ENCODE results near the gene DLL3.

DLL3 gene

DNA sequence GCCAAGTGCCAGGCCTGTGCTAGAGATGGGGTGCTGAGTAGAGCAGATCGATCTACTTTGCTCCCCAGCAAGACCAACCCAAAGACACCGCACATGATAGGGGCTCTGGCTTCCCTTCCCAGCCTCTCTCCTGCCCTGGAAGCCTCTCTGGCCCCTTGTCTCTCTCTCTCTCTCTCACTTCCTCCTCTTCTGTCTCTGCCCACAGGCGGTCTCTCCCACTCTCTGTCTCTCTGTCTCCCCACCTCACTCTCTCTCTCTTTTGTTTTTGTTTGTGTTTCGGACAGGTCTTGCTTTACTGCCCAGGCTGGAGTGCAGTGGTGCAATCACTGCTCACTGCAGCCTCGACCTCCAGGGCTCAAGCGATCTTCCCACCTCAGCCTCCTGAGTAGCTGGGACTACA lies 17.5 kb downstream of the DLL3 start:
- H3K4me3 ChIP-seq (ENCODE audit: low read length) = no peak overlapping the region
- no peak for TF ChIP-seq ZNF274 (IDR thresholded peaks at IDR 0.05; ENCODE audit: low read depth, low read length)

DNA sequence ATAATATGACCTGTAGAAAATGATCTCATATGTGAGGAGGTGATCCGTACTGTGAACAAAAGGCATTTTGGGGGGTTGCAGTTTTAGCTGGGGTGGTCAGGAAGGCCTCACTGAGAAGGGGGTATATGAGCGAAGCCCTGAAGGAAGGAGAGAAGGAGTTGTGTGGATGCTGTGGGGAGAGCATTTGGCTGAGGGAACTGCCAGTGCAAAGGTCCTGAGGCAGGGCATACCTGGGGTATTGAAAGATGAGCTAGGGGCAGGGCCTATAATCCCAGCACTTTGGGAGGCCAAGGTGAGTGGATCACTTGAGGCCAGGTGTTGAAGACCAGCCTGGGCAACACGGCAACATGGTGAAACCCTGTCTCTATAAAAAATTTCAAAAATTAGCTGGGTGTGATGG lies 18.7 kb downstream of the DLL3 start:
- no peak for TF ChIP-seq ZNF274 (IDR thresholded peaks at IDR 0.05; ENCODE audit: low read depth, low read length)
- H3K4me3 ChIP-seq (ENCODE audit: low read length) = no peak overlapping the region

DNA sequence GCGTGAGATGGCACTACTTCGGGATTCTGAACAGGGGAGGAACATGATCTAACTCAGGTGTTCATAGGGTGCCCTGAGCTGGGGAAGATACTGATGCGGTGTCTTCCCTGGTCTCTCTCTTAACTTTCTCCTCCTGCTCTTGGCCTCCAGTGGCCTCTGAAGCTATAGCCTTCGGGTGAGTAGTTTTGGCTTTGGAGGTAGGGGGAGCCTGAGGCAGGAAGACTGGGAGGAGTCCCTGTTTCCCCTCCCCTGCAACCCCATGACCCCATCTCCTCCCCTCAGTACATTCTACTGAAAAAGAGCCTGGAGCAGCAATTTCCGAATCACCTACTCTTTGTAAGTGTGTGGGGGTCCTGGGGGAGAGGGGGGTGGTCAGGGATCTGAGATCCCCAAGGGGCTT lies 19.7 kb downstream of the DLL3 start:
- no peak for TF ChIP-seq ZNF274 (IDR thresholded peaks at IDR 0.05; ENCODE audit: low read depth, low read length)
- no peak overlapping the region for H3K4me3 ChIP-seq (ENCODE audit: low read length)

DNA sequence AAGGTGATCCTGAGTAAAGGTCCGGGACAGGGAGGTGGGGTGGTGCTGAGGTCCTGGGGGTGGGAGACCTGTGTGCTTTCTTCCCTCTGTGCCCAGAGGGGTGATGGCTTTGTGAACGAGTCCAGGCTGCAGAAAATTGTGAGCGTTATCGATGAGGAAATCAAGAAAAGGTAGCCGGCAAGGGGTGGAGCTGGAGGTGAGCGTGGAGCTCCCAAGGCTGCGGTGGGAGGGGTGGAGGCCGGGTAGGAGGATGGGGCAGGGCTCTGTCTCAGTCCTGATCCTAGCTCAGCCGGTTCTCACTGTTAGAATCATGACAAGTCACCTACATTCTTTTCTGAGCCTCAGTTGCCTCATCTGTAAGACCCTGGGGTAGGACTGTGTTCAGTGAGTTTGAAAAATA lies 20.2 kb downstream of the DLL3 start:
- no peak overlapping the region for H3K4me3 ChIP-seq (ENCODE audit: low read length)
- no peak for TF ChIP-seq ZNF274 (IDR thresholded peaks at IDR 0.05; ENCODE audit: low read depth, low read length)

DNA sequence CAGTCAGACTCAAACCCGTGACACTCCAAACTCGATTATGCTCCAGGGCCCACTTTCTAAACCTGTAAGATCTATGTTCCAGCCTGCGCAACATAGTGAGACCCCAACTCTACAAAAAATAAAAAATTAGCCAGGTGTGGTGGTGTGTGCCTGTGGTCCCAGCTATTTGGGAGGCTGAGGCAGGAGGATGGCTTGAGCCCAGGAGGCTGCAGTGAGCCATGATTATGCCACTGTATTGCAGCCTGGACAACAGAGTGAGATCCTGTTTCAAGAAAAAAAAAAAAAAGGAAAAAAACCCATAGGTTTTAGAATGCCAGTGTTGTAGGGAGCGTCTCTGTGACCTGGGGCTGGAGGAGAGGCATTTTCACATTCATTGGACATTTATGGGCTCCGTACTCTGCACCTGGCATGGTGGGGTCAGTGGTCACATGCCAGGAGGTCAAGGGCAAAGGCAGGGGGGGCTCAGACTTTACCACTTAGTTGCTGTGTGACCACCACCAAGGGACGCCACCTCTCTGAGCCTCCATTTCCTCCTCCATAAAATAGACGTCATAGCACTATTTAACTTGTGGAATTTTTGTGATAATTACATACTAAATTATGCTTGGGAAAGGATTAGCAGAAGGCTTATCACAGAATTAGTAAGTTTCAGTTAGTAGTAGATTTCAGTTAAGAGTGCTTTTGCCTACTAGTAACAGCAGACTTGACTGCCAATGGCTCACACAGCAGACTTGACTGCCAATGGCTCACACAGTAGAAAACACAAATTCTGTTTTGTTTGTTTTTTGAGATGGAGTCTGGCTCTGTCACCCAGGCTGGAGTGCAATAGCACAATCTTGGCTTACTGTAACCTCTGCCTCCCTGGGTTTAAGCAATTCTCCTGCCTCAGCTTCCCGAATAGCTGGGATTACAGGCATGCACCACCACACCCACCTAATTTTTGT lies 22.1 kb downstream of the DLL3 start:
- no peak overlapping the region for H3K4me3 ChIP-seq (ENCODE audit: low read length)
- TF ChIP-seq ZNF274 (IDR thresholded peaks at IDR 0.05; ENCODE audit: low read depth, low read length) = no peak

DNA sequence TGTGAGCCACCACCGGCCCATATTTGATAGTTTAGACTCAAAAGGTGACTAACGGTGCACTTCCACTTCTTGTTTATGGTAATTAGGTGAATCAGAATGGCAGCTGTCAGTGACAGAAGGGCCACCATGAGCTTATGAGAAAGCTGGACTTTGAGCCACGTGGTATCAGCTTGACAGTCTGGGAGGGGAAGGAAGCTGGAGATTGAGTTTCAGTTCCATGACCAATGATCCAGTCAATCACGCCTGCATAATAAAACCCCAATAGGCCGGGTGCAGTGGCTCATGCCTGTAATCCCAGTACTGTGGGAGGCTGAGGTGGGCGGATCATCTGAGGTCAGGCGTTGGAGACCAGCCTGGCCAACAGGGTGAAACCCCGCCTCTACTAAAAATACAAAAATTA lies 25.7 kb downstream of the DLL3 start:
- no peak for TF ChIP-seq ZNF274 (IDR thresholded peaks at IDR 0.05; ENCODE audit: low read depth, low read length)

DNA sequence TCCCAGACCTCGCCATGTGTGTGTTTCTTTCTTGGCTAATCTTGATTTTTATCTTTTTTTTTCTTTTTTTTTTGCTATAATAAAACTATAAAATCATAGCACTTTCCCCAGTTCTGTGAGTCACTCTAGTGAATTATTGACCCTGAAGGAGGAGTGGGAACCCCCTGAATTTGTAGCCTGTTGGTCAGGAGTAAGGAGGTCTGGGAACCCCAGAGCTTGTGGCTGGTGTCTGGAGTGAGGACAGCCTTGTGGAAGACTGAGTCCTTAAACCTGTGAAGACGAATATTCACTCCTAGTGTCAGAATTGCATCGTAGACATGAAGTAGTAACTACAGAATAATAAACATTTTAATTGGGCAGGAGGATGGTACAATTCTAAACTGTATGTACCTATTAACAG lies 26.5 kb downstream of the DLL3 start:
- H3K4me3 ChIP-seq (ENCODE audit: low read length) = no peak overlapping the region
- TF ChIP-seq ZNF274 (IDR thresholded peaks at IDR 0.05; ENCODE audit: low read depth, low read length) = no peak

More for the DNA sequence above, 25.7 kb downstream of the DLL3 start:
- H3K4me3 ChIP-seq (ENCODE audit: low read length) = no peak overlapping the region

DNA sequence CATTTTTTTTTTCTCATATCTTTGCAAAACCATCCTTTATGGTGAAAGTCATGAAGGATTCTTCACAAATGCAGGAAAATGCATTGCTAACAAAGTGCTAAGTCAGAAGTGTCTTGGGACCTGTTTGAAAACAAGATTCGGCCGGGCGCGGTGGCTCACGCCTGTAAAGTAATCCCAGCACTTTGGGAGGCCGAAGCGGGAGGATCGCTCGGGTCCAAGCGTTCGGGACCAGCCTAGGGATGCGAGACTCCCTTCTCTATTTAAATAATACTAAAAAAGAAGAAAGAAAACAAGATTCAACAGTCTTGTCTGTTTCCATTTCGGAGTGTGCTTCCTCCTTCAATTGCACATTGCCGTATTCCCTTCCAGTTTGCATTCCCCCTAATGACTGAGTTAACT lies 33.1 kb downstream of the DLL3 start:
- H3K4me3 ChIP-seq (ENCODE audit: low read length) = peak overlapping the region; percentile 87

DNA sequence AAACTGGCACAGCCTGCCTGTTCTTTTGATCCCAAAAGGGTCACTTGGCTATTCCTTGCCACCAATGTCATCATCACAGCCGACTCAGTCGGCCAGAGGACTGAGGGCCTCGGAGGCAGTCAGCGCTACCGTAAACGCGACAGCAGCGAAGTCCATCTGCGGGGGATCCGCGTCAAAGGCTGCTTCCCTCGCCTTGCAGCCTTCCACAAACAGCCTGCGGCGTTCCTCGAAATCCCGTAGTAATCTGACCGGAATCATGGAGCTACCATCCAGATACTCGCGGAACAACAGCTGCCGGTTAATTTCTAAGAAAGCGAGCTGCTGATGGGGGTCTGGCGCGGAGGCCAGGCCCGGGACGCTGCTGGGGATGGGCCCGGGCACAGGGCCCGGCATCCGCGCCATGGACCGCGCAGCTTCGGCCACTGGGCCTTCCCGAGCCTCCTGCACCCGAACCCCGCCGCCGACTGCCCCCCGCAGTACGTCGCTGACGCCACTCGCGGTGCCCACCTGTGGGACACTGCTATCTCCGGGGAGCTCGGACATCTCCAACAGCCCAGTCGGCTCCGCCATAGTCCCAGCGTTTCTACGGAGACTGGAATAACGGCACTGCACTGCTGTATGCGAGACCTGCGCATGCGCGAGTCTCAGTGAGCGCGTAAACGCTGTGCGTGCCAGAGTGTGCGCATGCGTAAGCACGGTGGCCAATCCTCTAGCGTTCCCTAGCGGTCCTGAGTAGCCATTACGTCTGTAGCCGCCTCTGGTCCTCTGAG lies 33.7 kb downstream of the DLL3 start, which contains the start of gene EID2B:
Gene EID2B (minus strand): TSS at position 620 of the 770 bp plus-strand sequence. CDS start 50 bp downstream, at position 570.
- no peak for TF ChIP-seq ZNF274 (IDR thresholded peaks at IDR 0.05; ENCODE audit: low read depth, low read length)
- H3K4me3 ChIP-seq (ENCODE audit: low read length) = peak within 1 kb of the TSS; percentile 87

More for the DNA sequence above, 33.1 kb downstream of the DLL3 start:
- no peak for TF ChIP-seq ZNF274 (IDR thresholded peaks at IDR 0.05; ENCODE audit: low read depth, low read length)

DNA sequence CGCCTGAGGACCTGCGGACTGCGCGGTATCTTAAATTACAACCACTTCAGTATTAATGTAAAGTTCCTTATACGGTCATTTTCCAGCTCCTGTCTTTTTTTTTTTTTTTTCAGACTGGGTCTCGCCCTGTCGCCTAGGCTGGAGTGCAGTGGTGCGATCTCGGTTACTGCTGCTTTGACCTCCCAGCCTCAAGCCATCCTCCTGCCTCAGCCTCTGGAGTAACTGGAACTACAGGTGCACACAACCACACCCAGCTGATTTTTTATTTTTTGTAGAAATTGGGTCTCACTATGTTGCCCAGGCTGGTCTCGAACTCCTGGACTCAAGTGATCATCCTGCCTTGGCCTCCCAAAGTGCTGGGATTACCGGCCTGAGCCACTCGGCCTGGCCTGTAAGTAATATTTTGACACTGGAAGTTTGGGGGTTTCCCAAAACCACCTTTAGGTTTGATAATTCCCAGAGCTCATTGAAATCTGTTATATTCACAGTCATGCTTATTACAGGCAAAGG lies 34.3 kb downstream of the DLL3 start:
- TF ChIP-seq ZNF274 (IDR thresholded peaks at IDR 0.05; ENCODE audit: low read depth, low read length) = no peak
- no peak overlapping the region for H3K4me3 ChIP-seq (ENCODE audit: low read length)

DNA sequence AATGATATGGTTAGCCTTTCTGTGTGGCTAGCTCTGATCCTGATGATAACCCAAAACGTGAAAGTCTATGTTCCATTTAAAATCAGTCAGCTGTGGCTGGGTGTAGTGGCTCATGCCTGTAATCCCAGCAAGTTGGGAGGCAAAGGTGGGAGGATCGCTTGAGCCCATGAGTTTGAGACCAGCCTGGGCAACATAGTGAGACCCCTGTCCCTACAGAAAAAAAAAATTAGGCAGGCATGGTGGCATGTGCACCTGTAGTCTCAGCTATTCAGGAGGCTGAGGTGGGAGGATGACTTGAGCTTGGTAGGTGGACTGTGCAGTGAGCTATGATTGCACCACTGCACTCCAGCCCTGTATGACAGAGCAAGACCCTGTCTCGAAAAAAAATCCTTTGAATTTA lies 35.0 kb downstream of the DLL3 start:
- no peak overlapping the region for H3K4me3 ChIP-seq (ENCODE audit: low read length)
- TF ChIP-seq ZNF274 (IDR thresholded peaks at IDR 0.05; ENCODE audit: low read depth, low read length) = no peak

DNA sequence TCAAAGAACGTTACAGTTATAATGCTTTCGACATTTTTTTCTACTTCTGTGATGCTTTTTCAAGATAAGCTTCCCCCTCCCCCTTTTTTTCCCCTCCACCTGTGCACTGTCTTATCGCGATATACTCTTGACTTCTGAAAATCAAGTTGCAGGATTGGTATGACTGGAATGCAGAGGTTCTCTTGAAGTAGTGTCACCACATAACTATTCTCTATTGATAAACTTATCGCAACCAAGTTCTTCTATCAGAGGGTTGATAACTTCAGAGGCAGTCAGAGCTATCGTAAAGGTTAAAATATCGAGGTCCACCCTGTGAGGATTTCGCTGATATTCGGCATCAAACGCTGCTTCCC lies 40.4 kb downstream of the DLL3 start:
- no peak for TF ChIP-seq ZNF274 (IDR thresholded peaks at IDR 0.05; ENCODE audit: low read depth, low read length)
- H3K4me3 ChIP-seq (ENCODE audit: low read length) = peak overlapping the region; percentile 92

DNA sequence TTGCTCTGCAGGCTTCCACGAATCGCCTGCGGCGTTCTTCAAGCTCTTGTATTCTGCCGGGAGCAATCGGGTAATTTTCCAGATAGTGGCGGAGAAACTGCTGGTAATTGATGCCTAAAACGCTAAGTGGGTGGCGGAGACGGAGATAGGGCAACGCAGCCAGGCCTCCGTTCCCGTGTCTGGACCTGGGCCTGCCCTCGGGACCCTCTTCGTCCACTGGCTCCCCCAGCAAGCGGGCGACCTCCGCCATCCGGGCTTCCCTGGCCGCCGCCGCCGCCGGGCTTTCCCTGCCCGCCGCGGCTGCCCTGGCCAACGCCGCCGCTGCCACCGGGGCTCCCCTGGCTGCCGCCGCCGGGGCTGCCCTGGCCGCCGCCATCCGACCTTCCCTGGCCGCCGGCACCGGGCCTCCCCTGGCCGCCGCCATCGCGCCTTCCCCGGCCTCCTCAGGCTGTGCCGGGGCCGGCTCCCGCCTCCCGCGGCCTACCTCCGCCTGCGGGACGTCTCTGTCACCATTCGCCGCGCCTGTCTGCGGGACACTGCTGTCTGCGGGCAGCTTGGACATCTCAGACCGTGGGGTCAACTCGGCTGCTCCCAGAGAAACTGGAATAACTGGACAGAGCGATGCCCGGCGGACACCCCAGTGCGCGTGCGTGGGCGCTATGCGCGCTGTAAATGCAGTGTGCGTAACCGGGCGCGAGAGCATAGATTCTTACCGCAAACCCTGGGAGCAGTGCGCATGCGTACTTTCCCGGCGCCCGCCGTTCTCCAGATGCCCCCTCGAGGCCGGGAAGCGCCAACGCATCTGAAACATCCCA lies 41.0 kb downstream of the DLL3 start, which contains the start of gene EID2:
Gene EID2 (minus strand): TSS at position 644 of the 815 bp plus-strand sequence. CDS start 82 bp downstream, at position 562.
- H3K4me3 ChIP-seq (ENCODE audit: low read length) = peak within 1 kb of the TSS; percentile 92
- no peak for TF ChIP-seq ZNF274 (IDR thresholded peaks at IDR 0.05; ENCODE audit: low read depth, low read length)

DNA sequence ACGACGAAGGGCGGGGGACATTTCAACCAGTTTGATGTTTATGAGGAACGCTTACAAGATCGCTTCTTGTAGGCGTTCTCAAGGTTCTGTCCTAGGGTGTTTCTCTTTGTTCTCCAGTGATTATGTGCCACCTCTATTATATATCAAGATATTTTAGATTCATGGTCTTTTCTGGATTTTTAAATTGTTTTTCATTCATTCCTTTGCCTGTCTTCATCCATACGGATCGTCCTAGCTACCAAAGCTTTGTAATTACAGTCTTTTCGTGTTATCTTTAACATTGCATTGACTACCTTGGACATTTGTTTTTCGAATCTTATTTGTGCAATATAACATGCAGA lies 41.6 kb downstream of the DLL3 start:
- no peak overlapping the region; the same call in 1 of the 2 replicates for H3K4me3 ChIP-seq (ENCODE audit: low read length)
- TF ChIP-seq ZNF274 (IDR thresholded peaks at IDR 0.05; ENCODE audit: low read depth, low read length) = no peak

Data from GM08714 (cell line).